SK-MEL-5 (cell line): ENCODE data around the gene ARL17B. TPM values are rescaled to one million over a fixed set of nuclear protein-coding genes. Genes with fewer than 3 reads are reported as not detected.
"Not testable (repeated sequence)": the region's sequence is repeated elsewhere in the genome, so short reads cannot be mapped to it uniquely, and the experiment has no call there.

Experiments
- DNase-seq: peaks from one replicate; pipeline ENCODE4 v3.0.0-alpha.2; 2016; ENCODE audit warnings: low read depth, low spot score
- in situ Hi-C: cut with HindIII; loops from 2 replicates; pipeline ENCODE4 v1.10.0; 2016; ENCODE audit warnings: low sequenced_read_pairs, high pct_unique_total_duplicates, low pct_unique_long_range_greater_than_20kb
- total RNA-seq: library from RNA; depleted of rRNA; stranded (reverse); fragments of >200 nt; shearing (Covaris generic); gene quantifications from 2 replicates; pipeline ENCODE4 v1.2.3, GENCODE V29; 2014

The ARL17B gene
- total RNA-seq, 1 experiment from 2014 or later: 4.6 TPM

- in situ Hi-C loops, DNase-seq: not testable (repeated sequence)
Measured at GRCh38 chr17:46342131-46342530, 19.4 kb downstream of the ARL17B start.

- DNase-seq, in situ Hi-C loops: not testable (repeated sequence)
Measured at GRCh38 chr17:46341220-46341619, 20.3 kb downstream of the ARL17B start.

DNA sequence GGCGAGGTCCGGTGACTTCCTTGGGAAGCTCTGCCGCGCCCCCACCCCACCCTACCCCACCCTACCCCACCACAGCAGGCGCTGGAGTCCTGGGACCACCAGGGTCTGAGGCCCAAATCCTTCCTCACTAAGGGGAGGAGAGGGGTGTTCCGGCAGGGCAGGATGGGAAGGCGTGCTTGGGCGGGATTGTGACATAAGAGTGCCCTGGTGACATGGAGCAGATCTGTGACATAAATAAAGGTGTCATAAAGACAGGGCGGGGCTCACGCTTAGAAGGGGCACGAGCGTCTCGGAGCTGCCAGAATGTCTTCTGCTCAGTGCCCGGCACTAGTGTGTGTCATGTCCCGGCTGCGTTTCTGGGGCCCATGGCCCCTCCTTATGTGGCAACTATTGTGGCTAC lies 66.7 kb downstream of the ARL17B start, which contains the start of gene LRRC37A:
TSS of gene LRRC37A (plus strand) at position 301 of the 400 bp plus-strand sequence. CDS start at position 304, 3 bp downstream.
- DNase-seq, in situ Hi-C loops: not testable (repeated sequence)

GRCh38 chr17:46291618-46292017 lies 69.9 kb downstream of the ARL17B start:
- DNase-seq, in situ Hi-C loops: not testable (repeated sequence)

GRCh38 chr17:46290906-46291546 lies 70.5 kb downstream of the ARL17B start:
- in situ Hi-C loops, DNase-seq: not testable (repeated sequence)

DNA sequence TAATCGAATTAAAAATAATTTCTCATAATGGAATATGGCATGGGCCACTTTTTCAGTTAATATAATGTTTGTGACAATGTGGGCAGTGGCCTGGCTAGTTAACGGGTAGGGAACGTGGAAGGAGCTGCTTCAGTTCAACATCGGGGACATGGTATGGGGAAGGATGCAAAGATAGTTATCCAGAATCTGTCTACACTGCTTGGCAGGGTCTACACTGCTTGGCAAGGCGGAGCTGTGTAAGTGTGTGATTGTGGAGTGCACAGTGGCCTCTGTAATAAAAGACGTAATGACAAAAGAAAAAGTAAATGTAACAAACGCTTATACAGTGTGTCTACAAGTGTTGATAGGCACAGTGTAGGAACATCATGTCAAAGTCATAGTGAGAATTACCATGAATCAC lies 74.0 kb downstream of the ARL17B start:
- in situ Hi-C loops, DNase-seq: not testable (repeated sequence)

DNA sequence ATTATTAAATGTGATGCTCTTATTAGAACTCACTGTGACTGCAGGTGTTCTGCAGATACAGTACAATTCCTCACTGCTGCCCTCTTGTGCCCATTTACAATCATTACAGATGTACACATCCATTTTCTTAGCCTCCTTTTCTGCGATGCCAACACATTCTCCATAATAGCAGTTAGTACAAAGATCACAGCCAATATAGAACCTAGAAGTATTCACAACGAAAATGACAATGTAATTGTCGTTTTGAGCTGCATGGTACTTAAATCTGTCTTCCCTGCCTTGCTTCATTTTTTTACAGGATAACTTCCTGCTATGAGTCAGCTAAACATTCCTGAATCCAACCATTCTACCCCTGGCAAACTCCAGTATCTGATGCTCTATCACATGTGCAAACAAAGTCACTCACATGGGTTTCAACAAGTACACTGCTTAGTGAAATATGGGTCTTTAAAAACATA lies 74.8 kb downstream of the ARL17B start:
- peak; percentile 88 for DNase-seq
- in situ Hi-C loops: not testable (repeated sequence)

DNA sequence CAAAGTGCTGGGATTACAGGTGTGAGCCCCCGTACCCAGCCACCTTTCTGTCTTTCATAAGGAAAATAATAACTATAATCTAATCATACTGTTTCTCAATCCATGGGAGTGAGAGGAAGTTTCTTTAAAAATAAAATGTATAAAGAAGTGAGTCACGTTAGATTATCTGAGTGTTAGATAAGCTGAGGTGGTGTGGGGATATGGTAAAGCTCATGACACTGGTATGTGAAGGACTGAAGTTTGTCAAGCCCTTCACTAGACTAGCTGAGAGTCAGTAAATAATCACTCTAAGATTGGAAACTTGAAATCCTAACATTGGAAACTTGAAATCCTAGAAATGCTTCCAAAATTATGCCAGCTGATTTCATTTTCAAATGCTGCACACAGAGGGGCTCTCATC lies 76.1 kb downstream of the ARL17B start:
- in situ Hi-C loops, DNase-seq: not testable (repeated sequence)

GRCh38 chr17:46284467-46284866 lies 77.1 kb downstream of the ARL17B start:
- DNase-seq, in situ Hi-C loops: not testable (repeated sequence)

- DNase-seq, in situ Hi-C loops: not testable (repeated sequence)
Measured at GRCh38 chr17:46282635-46283034, 78.9 kb downstream of the ARL17B start.

- in situ Hi-C loops, DNase-seq: not testable (repeated sequence)
Measured at GRCh38 chr17:46281336-46281735, 80.2 kb downstream of the ARL17B start.

- DNase-seq, in situ Hi-C loops: not testable (repeated sequence)
Measured at GRCh38 chr17:46276728-46277479, 84.7 kb downstream of the ARL17B start.

- peak; percentile 71 for DNase-seq
- in situ Hi-C loops: no loop called here
Measured at GRCh38 chr17:46274238-46274637, 87.3 kb downstream of the ARL17B start.

DNA sequence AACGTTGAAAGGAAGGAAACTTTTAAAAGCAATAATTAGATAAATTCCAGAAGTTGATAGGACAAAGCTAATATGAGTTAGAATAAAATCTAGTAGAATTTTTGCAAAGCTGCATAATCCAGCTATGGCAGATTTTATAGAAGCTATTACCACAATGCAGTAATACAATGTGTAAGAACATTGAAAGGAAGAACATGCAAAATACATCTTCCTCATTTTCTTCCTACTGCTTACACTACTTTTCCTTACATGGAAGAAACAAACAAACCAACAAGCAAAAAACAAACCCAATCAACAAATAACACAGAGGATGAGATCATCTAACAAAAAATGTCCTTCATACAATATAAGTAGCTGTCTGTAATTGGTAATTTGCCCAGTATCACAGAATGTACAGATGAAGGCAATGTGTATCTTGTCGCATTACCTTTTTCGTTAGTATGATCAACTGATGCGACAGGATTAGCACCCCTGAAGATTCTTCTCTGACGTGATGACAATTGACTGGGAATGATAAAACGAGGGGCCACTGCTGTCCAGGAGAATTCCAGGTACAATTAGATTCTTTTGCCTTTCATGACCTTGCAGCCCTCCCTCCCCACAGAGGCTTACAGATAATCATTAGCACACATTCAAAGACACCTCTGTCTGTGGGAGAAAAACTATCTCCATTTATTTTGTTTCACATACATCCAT lies 87.9 kb downstream of the ARL17B start:
- DNase-seq: no peak
- in situ Hi-C loops: no loop called here

GRCh38 chr17:46270032-46270431 lies 91.5 kb downstream of the ARL17B start:
- in situ Hi-C loops: no loop called here
- DNase-seq: no peak

DNA sequence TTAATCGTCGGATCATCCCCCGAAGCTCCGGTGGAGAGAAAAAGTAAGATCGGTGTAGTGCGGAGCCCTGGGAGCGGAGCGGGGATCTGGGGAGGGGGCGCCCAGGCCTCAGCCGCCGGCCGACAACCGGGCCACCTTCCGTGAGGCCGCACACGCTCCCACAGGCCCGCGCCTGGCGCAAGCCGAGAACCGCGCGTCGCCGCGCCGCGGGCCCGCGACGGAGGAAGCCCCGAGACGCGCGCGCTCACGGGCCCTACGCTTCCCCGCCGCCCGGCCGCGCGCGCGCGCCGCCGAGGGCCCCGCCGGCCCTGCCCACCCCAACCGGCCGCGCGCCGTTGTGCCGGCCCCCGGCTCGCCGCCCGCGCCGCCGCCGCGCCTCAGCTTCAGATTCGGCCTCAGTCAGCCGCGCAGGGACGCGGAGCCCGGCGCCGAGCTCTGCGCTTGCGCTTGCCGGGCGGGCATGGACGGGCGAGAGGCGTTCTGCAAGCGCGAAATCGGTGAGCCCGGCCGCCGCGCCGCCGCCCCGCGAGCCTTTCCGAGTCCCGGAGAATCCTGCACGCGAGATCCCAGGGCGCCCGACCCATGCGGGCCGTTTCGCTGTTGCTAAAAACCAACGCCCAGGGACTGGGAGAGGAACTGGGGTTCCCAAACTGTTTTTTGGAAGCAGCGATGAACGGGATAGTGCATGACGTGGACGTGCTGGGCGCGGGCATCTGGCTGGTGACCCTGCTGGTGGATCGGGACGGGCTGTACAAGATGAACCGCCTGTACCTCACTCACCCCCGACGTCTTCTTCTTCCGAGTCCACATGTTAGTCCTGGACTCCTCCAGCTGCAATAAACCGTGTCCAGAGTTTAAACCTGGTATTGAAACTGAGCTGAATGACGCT lies 94.7 kb downstream of the ARL17B start:
- in situ Hi-C loops: no loop called here
- peak; percentile 85 for DNase-seq

GRCh38 chr17:46266063-46266655 lies 95.4 kb downstream of the ARL17B start:
- in situ Hi-C loops, DNase-seq: not testable (repeated sequence)
